Nephron progenitor cell (in vitro differentiated cells): ENCODE results near the gene CHD1.
A peak's percentile ranks its signal among the peaks of the same experiment; 100 is the strongest.

ENCODE experiments used
- DNase-seq: peaks from one replicate; pipeline ENCODE4 v3.0.0; 2021
- H3K27ac Mint-ChIP-seq: 2 replicates; pipeline ENCODE4 v1.8.0; 2021; ENCODE audit warnings: mild to moderate bottlenecking, moderate library complexity, mixed read lengths
- H3K27me3 Mint-ChIP-seq: 2 replicates; pipeline ENCODE4 v1.8.0; 2021; ENCODE audit warnings: mild to moderate bottlenecking, low read depth, mixed read lengths; ENCODE audit not compliant: poor library complexity
- H3K36me3 Mint-ChIP-seq: 2 replicates; pipeline ENCODE4 v1.8.0; 2021; ENCODE audit warnings: low read depth, mixed read lengths
- H3K4me1 Mint-ChIP-seq: 2 replicates; pipeline ENCODE4 v1.8.0; 2021; ENCODE audit warnings: mixed read lengths
- H3K4me3 Mint-ChIP-seq: 2 replicates; pipeline ENCODE4 v1.8.0; 2021; ENCODE audit warnings: mild to moderate bottlenecking, moderate library complexity, mixed read lengths
- H3K9me3 Mint-ChIP-seq: 2 replicates; pipeline ENCODE4 v1.8.0; 2021; ENCODE audit warnings: mild to moderate bottlenecking, moderate library complexity, mixed read lengths
- TF ChIP-seq, protein P1 (sequence below): fragments of 200-600 bp; sonication (generic); IDR thresholded peaks from 2 replicates; pipeline ENCODE4 v1.5.0; 2021; ENCODE audit warnings: antibody characterized with exemption

CHD1 gene

DNA sequence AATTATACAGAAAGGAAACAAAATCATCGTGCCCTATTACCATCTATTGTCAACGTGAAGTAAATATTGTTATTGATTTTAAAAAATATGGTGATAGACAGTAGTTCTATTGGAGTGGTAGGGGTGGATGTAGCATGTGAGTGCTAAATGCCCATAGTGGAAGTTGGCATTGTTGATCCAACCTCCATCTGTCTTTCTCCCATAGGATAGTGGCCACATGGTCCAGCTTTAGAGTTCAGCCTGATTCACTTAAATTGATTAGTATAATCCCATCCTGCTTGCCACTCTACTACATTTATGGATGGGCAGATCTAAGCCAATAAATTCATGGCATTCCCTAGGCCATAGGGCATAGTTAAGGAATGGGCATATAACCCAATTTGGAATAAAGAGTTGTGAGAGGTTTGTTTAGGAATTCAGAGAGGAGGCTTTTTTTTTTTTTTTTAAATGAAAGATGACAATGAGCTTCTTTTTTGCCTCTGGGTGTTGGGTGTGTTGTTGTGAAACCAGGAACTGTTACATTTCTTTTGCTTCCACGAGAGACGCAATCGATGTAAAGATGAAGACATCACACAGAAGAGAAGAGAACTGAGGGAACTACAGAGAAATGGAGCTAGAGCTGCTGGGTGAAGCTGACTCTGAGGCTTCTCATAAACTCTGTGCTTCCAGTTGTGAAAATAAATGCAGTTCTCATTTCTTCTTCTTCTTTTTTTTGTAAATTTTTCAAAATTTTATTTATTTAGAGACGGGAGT is 12.5 kb upstream of the CHD1 start:
- H3K36me3 Mint-ChIP-seq, result no peaks in the 10 kb centered on the region
- TF ChIP-seq, protein P1, sequence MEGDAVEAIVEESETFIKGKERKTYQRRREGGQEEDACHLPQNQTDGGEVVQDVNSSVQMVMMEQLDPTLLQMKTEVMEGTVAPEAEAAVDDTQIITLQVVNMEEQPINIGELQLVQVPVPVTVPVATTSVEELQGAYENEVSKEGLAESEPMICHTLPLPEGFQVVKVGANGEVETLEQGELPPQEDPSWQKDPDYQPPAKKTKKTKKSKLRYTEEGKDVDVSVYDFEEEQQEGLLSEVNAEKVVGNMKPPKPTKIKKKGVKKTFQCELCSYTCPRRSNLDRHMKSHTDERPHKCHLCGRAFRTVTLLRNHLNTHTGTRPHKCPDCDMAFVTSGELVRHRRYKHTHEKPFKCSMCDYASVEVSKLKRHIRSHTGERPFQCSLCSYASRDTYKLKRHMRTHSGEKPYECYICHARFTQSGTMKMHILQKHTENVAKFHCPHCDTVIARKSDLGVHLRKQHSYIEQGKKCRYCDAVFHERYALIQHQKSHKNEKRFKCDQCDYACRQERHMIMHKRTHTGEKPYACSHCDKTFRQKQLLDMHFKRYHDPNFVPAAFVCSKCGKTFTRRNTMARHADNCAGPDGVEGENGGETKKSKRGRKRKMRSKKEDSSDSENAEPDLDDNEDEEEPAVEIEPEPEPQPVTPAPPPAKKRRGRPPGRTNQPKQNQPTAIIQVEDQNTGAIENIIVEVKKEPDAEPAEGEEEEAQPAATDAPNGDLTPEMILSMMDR, result no peak
- no peaks in the 10 kb centered on the region for H3K9me3 Mint-ChIP-seq
- no peaks in the 10 kb centered on the region for H3K27me3 Mint-ChIP-seq
- peaks cover 12% of the 10 kb centered on the region for H3K4me1 Mint-ChIP-seq
- DNase-seq, result no peak
- no peak overlapping the region for H3K27ac Mint-ChIP-seq
- no peak overlapping the region for H3K4me3 Mint-ChIP-seq

DNA sequence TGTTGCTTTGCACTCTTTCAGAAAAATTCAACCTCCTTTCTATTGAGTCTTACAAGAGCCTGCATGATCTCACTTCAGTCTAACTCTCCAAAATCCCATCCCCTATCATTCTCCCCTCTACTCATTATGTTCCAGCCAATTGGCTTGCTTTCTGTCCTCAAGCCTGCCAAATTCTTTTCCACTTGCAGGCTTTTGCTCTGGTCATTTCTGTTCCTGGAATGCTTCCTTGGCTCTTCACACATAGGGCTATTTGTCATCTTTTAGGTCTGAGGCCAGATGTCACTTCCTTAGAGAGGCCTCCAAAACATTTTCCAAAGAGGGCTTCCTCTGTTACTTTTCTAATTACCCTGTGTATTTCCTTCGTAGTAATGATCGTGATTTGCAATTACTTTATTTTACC is 11.8 kb upstream of the CHD1 start:
- Mint-ChIP-seq H3K9me3 (no peaks in the 10 kb centered on the region), H3K4me1 (peaks cover 12% of the 10 kb centered on the region), H3K27ac (peak overlapping the region; percentile 15), H3K36me3 (no peaks in the 10 kb centered on the region), H3K4me3 (no peak overlapping the region), H3K27me3 (no peaks in the 10 kb centered on the region)
- DNase-seq, result no peak
- TF ChIP-seq, protein P1, result no peak

DNA sequence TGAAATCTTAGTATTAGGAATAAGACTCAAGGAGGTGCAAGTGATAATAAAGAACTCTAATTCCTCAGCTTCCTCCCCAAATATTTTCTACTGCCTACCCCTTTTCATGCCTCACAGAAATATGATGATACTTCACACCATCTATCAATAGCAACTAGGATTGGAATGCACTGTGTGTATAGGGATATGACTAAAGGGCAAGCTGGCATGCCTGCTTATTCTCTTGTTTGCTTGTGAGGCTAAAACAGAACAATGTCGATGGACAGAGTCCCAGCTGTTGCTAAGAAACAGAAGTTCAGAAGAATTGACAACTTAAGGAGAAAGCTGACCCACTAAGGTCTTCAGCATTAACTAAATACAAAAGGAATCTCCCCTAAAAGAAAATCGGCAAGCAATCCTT is 9.7 kb upstream of the CHD1 start:
- H3K9me3 Mint-ChIP-seq, result no peaks in the 10 kb centered on the region
- no peak overlapping the region for H3K4me3 Mint-ChIP-seq
- no peaks in the 10 kb centered on the region for H3K27me3 Mint-ChIP-seq
- TF ChIP-seq, protein P1, result no peak
- no peak for DNase-seq
- H3K36me3 Mint-ChIP-seq, result no peaks in the 10 kb centered on the region
- peaks cover 12% of the 10 kb centered on the region for H3K4me1 Mint-ChIP-seq
- H3K27ac Mint-ChIP-seq, result no peak overlapping the region

DNA sequence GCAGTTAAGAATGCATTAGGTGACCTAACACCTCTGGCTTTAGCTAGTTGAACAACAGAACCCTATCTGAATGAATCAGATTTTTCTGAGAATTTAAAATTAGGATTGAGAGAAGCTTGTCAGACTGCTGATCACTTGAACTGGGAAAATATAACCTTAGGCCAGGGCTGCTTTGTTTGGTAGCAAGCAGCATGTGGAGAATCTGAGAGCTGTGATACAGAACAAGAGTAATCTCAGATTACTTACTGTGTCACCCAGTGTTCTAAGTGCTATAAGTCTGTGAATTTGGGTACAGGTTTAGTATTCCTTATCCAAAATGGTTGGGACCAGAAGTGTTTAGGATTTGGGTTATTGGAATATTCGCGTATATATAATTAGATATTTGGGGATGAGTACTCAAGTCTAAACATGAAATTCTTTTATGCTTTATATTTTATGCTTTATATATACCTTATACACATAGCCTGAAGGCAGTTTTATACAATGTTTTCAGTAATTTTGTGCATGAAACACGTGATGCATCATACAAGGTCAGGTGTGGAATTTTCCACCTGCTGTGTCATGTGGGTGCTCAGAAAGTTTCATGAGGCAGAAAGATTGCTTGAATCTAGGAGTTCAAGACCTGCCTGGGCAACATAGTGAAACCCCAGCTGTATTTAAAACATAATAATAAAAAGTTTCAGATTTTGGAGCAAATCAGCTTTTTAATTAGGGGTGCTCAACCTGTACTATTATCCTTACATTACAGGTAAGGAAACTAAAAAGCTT is 8.3 kb upstream of the CHD1 start:
- H3K27me3 Mint-ChIP-seq, result no peaks in the 10 kb centered on the region
- no peak for DNase-seq
- TF ChIP-seq, protein P1, result no peak

DNA sequence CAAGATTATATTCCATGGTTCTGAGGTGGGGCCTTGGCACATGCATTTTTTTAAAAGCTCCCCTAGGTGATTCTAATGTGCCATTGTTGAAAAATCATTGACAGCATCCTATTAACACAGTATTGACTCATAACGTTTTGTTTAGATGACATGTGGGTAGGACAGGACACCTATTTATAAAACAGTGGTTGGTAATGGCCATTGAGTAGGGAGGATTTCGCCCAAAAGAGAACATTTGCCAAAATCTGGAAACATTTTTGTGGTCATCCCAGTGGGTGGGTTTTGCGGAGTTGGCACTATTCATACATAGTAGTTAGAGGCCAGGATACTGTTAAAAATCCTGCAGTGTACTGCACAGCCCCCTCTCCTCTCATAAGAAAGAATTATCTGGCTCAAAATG is 6.4 kb upstream of the CHD1 start:
- no peak overlapping the region for H3K27ac Mint-ChIP-seq
- no peaks in the 10 kb centered on the region for H3K27me3 Mint-ChIP-seq
- no peak overlapping the region for H3K4me3 Mint-ChIP-seq
- H3K36me3 Mint-ChIP-seq, result no peaks in the 10 kb centered on the region
- H3K4me1 Mint-ChIP-seq, result peaks cover 15% of the 10 kb centered on the region
- no peaks in the 10 kb centered on the region for H3K9me3 Mint-ChIP-seq
- TF ChIP-seq, protein P1, result no peak
- DNase-seq, result no peak

More for the DNA sequence above, 8.3 kb upstream of the CHD1 start:
- Mint-ChIP-seq H3K4me3 (no peak overlapping the region), H3K4me1 (peaks cover 12% of the 10 kb centered on the region), H3K9me3 (no peaks in the 10 kb centered on the region), H3K36me3 (no peaks in the 10 kb centered on the region), H3K27ac (no peak overlapping the region)
